GM21619 (cell line): Measurements from ENCODE around the gene PLPPR3.
"Not testable (repeated sequence)": the region's sequence is repeated elsewhere in the genome, so short reads cannot be mapped to it uniquely, and the experiment has no call there.

Experiments
- ATAC-seq: cut with Tn5 transposase; IDR thresholded peaks from one replicate; pipeline ENCODE4 v1.9.1; 2021; ENCODE audit not compliant: unreplicated experiment

The PLPPR3 gene

GRCh38 chr19:854549-854948 is 32.8 kb upstream of the PLPPR3 start:
- no peak for ATAC-seq

GRCh38 chr19:853614-854220 is 32.0 kb upstream of the PLPPR3 start:
- ATAC-seq, result not testable (repeated sequence)

GRCh38 chr19:853014-853585 is 31.3 kb upstream of the PLPPR3 start:
- no peak for ATAC-seq

- ATAC-seq, result no peak
These were observed 30.6 kb upstream of the PLPPR3 start, which contains the start of gene ELANE for GRCh38 chr19:852136-853013. Gene ELANE (plus strand): TSS chr19:852303. CDS start chr19:852329, 26 bp downstream.

- no peak for ATAC-seq
These were observed 29.2 kb upstream of the PLPPR3 start for GRCh38 chr19:850979-851335.

GRCh38 chr19:850221-850978 is 28.6 kb upstream of the PLPPR3 start:
- ATAC-seq, result no peak

- not testable (repeated sequence) for ATAC-seq
These were observed 27.4 kb upstream of the PLPPR3 start for GRCh38 chr19:849195-849594.

- ATAC-seq, result no peak
These were observed 26.7 kb upstream of the PLPPR3 start for GRCh38 chr19:848386-848921.

- ATAC-seq, result no peak
These were observed 24.2 kb upstream of the PLPPR3 start for GRCh38 chr19:845707-846521.

GRCh38 chr19:844546-844971 is 22.8 kb upstream of the PLPPR3 start:
- ATAC-seq, result no peak

- no peak for ATAC-seq
These were observed 22.2 kb upstream of the PLPPR3 start for GRCh38 chr19:843836-844545.

- ATAC-seq, result no peak
These were observed 21.6 kb upstream of the PLPPR3 start for GRCh38 chr19:843180-843835.

GRCh38 chr19:842802-843179 is 21.0 kb upstream of the PLPPR3 start:
- not testable (repeated sequence) for ATAC-seq

- ATAC-seq, result no peak
These were observed 18.9 kb upstream of the PLPPR3 start, which contains the start of gene PRTN3 for GRCh38 chr19:840519-841206. Gene PRTN3 (plus strand): TSS chr19:840999. CDS start chr19:841009, 10 bp downstream.

- ATAC-seq, result no peak
These were observed 13.6 kb upstream of the PLPPR3 start for GRCh38 chr19:835210-835810.

- no peak for ATAC-seq
These were observed 12.5 kb upstream of the PLPPR3 start for GRCh38 chr19:834216-834615.

GRCh38 chr19:831407-832369 is 9.9 kb upstream of the PLPPR3 start:
- ATAC-seq, result no peak
